Lung (tissue), 12 donors: ENCODE data around the gene CPZ. TPM values are rescaled to one million over a fixed set of nuclear protein-coding genes. Genes with fewer than 3 reads are reported as not detected.

Experiments used
- ATAC-seq: fragments of 200-7000 bp; cut with Tn5 transposase; one replicate; pipeline ENCODE4 v1.9.1; 2020; ENCODE audit warnings: moderate number of reproducible peaks; ENCODE audit not compliant: insufficient read depth, low FRiP score
- DNase-seq, 3 donors: peaks; one replicate each; pipeline ENCODE4 v3.0.0-alpha.2; 2013 to 2017
- H3K27ac ChIP-seq, 2 donors: one replicate each; pipeline ENCODE4 v1.5.1; 2013; ENCODE audit warnings: mild to moderate bottlenecking in 2 of 2, moderate library complexity in 2 of 2, control low read depth in 1 of 2, inconsistent platforms in 1 of 2, low read depth in 1 of 2, low read length in 1 of 2
- H3K27me3 ChIP-seq, 3 donors: one replicate each; pipeline ENCODE4 v1.5.1; 2013; ENCODE audit warnings: low read length in 2 of 3; ENCODE audit not compliant: control insufficient read depth in 3 of 3, insufficient read depth in 3 of 3
- H3K36me3 ChIP-seq, 4 donors: one replicate each; pipeline ENCODE4 v1.5.1; 2013; ENCODE audit warnings: low read length in 4 of 4, mild to moderate bottlenecking in 1 of 4, moderate library complexity in 1 of 4; ENCODE audit not compliant: control insufficient read depth in 4 of 4, insufficient read depth in 4 of 4
- H3K4me1 ChIP-seq, 5 donors: one replicate each; pipeline ENCODE4 v1.5.1; 2013; ENCODE audit warnings: low read length in 5 of 5, mild to moderate bottlenecking in 2 of 5, moderate library complexity in 1 of 5; ENCODE audit not compliant: control insufficient read depth in 5 of 5, insufficient read depth in 5 of 5
- H3K4me3 ChIP-seq: one replicate; pipeline ENCODE4 v1.5.1; 2013; ENCODE audit warnings: mild to moderate bottlenecking, control low read depth, moderate library complexity
- H3K9ac ChIP-seq, 2 donors: one replicate each; pipeline ENCODE4 v1.5.1; 2013; ENCODE audit warnings: low read length in 2 of 2, control low read depth in 1 of 2; ENCODE audit not compliant: insufficient read depth in 1 of 2
- H3K9me3 ChIP-seq, 4 donors: one replicate each; pipeline ENCODE4 v1.5.1; 2013; ENCODE audit warnings: low read length in 3 of 4, mild to moderate bottlenecking in 1 of 4, moderate library complexity in 1 of 4; ENCODE audit not compliant: control insufficient read depth in 4 of 4, insufficient read depth in 3 of 4
- WGBS, 2 donors: extraction: QIAGEN DNeasy Blood & Tissue Kit; methylation state at CpG; one replicate each; pipeline ENCODE4 v1.1.7; 2013; 5-methylcytosine and 5-hydroxymethylcytosine counted together
- polyA plus RNA-seq, 2 donors: library from polyadenylated mRNA; stranded (reverse); fragments of 200-250 nt; gene quantifications; one replicate each; pipeline ENCODE4 v1.2.1, GENCODE V29; 2013
- total RNA-seq, 2 donors: library from RNA; depleted of rRNA in 1 of 2; stranded (reverse); fragments of >200 nt in 1 of 2; gene quantifications; one replicate each; pipeline ENCODE4 v1.2.1, GENCODE V29; 2014 to 2021
- TF ChIP-seq, protein P1 (sequence below): IDR thresholded peaks from 2 replicates; pipeline ENCODE4 v1.5.1; 2012; ENCODE audit warnings: mild to moderate bottlenecking; ENCODE audit errors: control extremely low read depth, extremely low read depth
- donor health status: control.
- donor health status: control.
- donor health status: Bipolar disorder and iron deficiency.
- donor health status: healthy.
- donor health status: DM: yes; HTN: yes; CAD: no.

CPZ gene
- total and polyA plus RNA-seq, 4 donors, result 1.4 to 5.5 (median 2.7) TPM

DNA sequence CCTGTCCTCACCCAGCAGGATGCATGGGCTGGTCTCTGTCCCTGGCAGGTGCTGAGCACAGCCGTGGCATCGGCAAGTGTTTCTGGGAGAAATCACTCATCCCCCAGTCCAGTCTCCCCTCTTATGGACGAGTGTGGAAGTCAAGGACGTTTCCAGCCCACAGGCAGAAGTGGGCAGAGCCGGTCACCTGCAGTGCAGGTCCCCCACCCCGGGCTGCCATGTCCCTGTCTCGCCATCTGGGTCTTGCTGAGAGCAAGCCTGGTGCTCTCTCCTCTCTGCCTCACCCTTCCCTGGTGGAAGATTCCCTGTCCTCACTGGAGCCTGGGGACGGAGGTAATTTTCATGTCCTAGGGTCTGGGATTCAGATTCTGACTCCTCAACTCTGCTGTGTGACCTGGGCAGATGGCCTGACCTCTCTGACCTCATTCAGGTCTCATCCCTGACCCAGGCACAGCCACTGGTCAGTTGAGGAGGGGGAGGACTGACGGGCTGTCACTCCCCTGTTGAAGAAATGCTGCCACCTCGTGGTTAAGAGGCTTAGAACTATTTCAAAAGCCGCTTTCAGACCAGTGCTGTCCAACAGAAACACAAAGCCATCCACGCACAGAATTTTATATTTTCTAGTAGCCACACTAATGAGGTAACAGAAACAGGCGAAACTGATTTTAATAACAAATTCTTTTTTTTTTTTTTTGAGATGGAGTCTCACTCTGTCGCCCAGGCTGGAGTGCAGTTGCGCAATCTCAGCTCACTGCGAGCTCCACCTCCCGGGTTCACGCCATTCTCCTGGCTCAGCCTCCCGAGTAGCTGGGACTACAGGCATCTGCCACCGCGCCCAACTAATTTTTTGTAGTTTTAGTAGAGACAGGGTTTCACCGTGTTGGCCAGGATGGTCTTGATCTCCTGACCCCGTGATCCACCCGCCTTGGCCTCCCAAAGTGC is 1.8 kb downstream of the CPZ start:
- ATAC-seq, result peak; percentile 55
- no peak overlapping the region for H3K27ac ChIP-seq
- 51 to 57% methylated on average over 24 of the region's 24 CpGs for WGBS, 2 donors
- H3K4me1 ChIP-seq, result peaks cover 0 to 5% (median 0%) of the 10 kb centered on the region in 5 donors
- no peaks in the 10 kb centered on the region for H3K36me3 ChIP-seq
- H3K9ac ChIP-seq, result no peak overlapping the region
- H3K4me3 ChIP-seq, result no peak overlapping the region
- TF ChIP-seq, protein P1, sequence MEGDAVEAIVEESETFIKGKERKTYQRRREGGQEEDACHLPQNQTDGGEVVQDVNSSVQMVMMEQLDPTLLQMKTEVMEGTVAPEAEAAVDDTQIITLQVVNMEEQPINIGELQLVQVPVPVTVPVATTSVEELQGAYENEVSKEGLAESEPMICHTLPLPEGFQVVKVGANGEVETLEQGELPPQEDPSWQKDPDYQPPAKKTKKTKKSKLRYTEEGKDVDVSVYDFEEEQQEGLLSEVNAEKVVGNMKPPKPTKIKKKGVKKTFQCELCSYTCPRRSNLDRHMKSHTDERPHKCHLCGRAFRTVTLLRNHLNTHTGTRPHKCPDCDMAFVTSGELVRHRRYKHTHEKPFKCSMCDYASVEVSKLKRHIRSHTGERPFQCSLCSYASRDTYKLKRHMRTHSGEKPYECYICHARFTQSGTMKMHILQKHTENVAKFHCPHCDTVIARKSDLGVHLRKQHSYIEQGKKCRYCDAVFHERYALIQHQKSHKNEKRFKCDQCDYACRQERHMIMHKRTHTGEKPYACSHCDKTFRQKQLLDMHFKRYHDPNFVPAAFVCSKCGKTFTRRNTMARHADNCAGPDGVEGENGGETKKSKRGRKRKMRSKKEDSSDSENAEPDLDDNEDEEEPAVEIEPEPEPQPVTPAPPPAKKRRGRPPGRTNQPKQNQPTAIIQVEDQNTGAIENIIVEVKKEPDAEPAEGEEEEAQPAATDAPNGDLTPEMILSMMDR, result peak; percentile 18
- peak; percentile 61 to 79 (median 75) for DNase-seq
- H3K9me3 ChIP-seq, result no peaks in the 10 kb centered on the region
- H3K27me3 ChIP-seq, result peaks cover 0 to 38% (median 19%) of the 10 kb centered on the region in 3 donors

DNA sequence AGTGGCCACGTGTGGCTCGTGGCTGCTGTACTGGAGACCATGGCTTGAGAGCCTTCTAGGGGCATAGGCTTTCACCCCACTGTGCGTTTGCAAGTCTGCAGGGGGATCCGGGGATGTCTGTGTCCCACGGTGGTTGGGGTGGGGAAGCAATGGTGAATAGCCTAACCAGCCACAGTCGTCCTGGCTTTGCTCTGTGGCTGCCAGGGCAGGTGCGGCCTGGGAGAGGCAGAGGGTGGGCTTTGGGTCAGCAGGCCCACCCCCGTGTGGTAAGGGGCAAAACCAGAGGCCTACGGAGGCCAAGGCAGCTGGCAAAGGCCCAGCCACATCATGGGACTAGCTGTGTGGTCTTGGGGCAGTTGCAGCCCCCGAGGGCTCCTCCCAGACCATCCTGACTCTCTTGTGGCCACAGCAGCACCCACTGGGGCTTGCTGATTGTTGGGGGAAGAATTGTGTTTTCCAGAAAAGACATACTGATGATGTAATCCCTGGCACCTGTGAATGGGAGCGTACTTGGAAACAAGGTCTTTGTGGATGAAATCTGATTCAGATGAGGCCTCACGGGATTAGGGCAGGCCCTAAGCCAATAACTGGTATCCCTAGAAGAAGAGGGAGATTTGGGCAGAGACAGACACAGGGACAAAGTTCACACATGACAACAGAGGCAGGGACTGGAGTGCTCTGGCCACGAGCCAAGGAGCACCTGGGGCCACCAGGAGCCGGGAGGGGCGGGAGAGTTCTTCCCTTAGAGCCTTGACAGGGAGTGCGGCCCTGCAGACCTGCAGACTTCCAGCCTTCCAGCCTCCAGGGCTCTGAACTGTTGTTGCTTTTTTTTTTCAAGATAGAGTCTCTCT is 2.9 kb downstream of the CPZ start:
- no peaks in the 10 kb centered on the region for H3K9me3 ChIP-seq
- H3K27ac ChIP-seq, result no peak overlapping the region
- ATAC-seq (no peak), DNase-seq (no peak)
- peaks cover 0 to 37% (median 19%) of the 10 kb centered on the region in 3 donors for H3K27me3 ChIP-seq
- H3K36me3 ChIP-seq, result no peaks in the 10 kb centered on the region
- 69 to 83% methylated on average over 16 of the region's 16 CpGs for WGBS, 2 donors
- H3K4me1 ChIP-seq, result peaks cover 0 to 5% (median 0%) of the 10 kb centered on the region in 5 donors
- TF ChIP-seq, protein P1, result no peak
- no peak overlapping the region for H3K4me3 ChIP-seq
- H3K9ac ChIP-seq, result no peak overlapping the region

- Histone ChIP-seq H3K27me3 (peaks cover 0 to 23% (median 16%) of the 10 kb centered on the region in 3 donors), H3K9me3 (no peaks in the 10 kb centered on the region), H3K4me3 (no peak overlapping the region), H3K27ac (no peak overlapping the region), H3K36me3 (no peaks in the 10 kb centered on the region), H3K9ac (no peak overlapping the region), H3K4me1 (peaks cover 0 to 5% (median 0%) of the 10 kb centered on the region in 5 donors)
- DNase-seq (no peak), ATAC-seq (no peak)
- TF ChIP-seq, protein P1, result no peak
- 82 to 89% methylated on average over 9 of the region's 9 CpGs for WGBS, 2 donors
Observed at GRCh38 chr4:8596891-8597290, 4.3 kb downstream of the CPZ start.
